Epithelial cell of proximal tubule (primary cell): Measurements from ENCODE around the gene GSTO2. TPM values are rescaled to one million over a fixed set of nuclear protein-coding genes. Genes with fewer than 3 reads are reported as not detected.

ENCODE experiments used
- DNase-seq: peaks from one replicate; pipeline ENCODE4 v3.0.0-alpha.2; 2011; ENCODE audit warnings: low read depth
- H3K4me3 ChIP-seq: 2 replicates; pipeline ENCODE4 v1.5.1; 2011; ENCODE audit warnings: low read depth, mild to moderate bottlenecking, low read length
- total RNA-seq: library from RNA; depleted of rRNA; stranded (reverse); fragments of >200 nt; gene quantifications from 2 replicates; pipeline ENCODE4 v1.2.3, GENCODE V29; 2015
- TF ChIP-seq, protein P1 (sequence below): conservative IDR thresholded peaks from 2 replicates; pipeline ENCODE4 v1.5.1; 2012; ENCODE audit warnings: low read depth, mild to moderate bottlenecking, low read length

Gene GSTO2
- total RNA-seq, 1 donor from 2014 or later, result 9.5 TPM

DNA sequence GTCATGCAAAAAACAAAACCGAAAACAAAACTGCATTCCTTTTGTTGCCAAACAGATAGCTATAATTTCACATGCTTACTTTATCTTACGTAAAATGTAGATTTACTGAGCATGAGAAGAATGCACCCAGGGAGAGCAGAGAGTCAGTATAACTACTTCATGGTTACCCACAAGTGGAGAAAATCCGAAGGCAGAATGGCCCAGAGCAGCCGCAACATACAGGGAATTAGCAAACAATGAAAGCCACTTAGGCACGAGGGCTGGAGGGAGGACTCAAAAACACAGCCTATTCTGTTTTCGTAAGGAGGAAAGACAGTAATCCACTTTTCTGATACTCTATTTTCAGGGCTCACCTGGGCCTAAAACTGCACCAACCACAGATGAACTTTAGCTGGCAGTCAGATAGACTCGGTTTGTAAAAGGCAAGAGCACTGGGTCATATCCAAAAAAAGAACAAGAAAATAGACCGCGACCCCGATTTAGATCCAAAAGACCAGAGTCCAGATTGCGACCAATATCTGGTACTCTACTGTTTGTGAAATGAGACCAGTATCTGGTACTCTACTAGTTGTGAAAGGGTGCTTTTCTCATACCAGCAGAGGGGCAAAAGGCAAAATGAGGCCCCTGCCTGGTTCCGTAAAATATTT is 68.0 kb downstream of the GSTO2 start:
- TF ChIP-seq, protein P1, sequence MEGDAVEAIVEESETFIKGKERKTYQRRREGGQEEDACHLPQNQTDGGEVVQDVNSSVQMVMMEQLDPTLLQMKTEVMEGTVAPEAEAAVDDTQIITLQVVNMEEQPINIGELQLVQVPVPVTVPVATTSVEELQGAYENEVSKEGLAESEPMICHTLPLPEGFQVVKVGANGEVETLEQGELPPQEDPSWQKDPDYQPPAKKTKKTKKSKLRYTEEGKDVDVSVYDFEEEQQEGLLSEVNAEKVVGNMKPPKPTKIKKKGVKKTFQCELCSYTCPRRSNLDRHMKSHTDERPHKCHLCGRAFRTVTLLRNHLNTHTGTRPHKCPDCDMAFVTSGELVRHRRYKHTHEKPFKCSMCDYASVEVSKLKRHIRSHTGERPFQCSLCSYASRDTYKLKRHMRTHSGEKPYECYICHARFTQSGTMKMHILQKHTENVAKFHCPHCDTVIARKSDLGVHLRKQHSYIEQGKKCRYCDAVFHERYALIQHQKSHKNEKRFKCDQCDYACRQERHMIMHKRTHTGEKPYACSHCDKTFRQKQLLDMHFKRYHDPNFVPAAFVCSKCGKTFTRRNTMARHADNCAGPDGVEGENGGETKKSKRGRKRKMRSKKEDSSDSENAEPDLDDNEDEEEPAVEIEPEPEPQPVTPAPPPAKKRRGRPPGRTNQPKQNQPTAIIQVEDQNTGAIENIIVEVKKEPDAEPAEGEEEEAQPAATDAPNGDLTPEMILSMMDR, result no peak
- H3K4me3 ChIP-seq, result peak overlapping the region; percentile 90
- no peak for DNase-seq

DNA sequence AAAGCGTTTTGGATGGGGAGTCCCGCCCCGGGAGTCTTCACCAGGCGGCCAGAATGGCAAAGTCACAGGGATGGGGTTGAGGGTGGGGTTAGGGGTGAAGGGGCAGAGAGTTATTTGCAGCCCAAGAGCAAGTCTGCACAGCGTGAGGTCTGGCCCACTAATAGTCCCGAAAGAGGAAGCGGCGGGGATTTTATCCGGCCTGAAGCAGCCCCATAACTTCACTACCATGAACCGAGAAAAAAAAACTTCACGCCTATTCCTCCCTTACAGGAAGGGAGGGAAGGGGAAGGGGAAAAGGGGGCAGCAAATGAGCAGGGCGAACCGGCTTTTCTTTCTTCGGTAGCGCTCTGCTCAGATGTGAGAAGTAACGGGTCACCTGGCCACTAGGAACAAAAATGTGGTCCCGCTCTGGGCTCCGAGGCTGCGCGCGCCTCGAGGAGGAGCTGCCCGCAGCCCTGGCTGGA is 68.6 kb downstream of the GSTO2 start:
- TF ChIP-seq, protein P1, result no peak
- DNase-seq, result no peak
- peak overlapping the region; percentile 90 for H3K4me3 ChIP-seq

DNA sequence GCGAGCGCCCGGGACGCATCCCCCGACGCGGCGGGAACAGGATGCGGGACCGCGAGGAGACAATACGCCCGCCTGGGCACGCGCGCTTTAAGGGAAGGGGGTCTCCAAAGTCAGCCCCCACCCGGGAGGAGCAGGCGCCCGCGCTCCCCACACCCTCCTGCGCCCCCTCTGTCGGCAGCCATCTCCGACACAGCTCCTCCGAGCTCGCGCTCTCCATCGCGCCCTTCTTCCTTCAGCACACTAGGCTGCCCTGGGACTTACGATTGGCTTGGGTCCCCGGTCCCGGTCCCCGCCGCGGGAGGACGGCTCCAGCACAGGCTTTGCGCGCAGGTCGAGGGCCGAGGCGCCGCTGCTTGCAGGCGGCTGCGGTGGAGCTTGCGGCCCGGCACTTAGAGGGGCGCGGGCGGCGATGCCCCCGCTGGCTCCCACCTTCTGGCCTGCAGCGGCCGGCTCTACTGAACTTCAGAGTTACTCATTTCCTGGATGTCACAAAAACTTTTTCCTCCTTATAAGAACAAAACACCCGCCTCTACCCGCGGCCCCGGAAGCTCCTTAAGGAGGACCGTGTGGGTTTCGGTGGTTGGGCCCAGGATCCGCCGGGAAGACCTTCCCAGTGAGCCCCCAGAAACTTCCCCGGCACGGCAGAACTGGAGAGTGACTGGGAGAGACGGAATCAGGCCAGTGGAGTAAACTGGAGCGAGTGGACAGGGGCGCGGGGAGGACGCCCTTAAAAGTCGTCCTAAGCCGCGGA is 69.2 kb downstream of the GSTO2 start, which contains the start of gene ITPRIP:
TSS of gene ITPRIP (minus strand) at position 481 of the 751 bp plus-strand sequence. CDS start 22,414 bp downstream, outside the sequence.
- no peak for DNase-seq
- TF ChIP-seq, protein P1, result peak; percentile 22
- peak within 1 kb of the TSS; percentile 90 for H3K4me3 ChIP-seq

DNA sequence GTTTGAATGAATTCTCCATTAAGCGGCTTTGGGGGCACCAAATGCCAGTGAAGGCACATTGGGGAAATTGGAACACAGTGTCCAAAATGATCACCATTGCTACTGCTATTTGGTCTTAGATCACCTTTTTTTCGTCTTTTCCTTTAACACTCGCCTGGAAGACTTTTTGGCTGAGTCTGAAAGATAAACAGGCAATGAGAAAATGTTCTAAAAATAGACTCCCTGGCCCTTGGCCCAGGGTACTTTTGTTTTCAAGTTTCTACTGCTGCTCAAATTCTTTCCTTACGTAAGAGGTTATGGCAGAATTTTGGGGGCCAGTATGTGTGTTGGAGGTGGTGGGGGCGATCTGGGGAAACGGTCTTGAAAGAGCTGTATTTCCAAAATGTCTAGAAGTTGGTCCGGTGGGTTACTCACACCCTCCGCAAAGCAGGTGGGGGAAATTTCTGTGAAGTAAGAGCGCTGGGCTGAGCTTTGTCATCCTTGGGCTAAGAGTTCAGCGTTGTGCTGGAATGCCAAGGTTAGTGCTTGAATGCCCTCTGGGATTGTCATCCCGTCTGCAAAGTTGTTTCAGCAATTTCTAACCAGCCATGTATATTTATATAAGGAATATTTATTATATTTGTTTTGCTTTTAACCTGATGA is 70.6 kb downstream of the GSTO2 start:
- TF ChIP-seq, protein P1, result no peak
- peak; percentile 60 for DNase-seq
- H3K4me3 ChIP-seq, result peak overlapping the region; percentile 90

DNA sequence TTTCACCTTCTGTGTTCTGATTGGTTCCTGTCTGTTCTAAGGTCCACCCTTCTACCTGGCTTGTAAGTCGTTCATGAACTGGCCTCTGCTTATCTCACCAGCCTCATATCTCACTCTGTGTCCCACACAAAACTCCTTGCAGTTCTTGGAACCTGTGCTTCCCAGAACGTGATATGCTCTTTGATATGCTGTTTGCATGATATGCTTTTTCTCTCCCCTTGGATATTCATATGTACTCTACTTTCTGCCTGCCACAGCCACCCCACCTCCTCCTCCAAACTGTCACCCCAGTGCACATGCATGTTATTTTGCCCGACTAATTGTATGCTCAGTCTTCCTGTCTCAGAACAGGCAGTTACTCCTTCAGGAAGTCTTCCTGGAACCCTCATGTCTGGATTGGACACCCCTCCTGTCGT is 71.1 kb downstream of the GSTO2 start:
- TF ChIP-seq, protein P1, result no peak
- no peak overlapping the region for H3K4me3 ChIP-seq
- no peak for DNase-seq

DNA sequence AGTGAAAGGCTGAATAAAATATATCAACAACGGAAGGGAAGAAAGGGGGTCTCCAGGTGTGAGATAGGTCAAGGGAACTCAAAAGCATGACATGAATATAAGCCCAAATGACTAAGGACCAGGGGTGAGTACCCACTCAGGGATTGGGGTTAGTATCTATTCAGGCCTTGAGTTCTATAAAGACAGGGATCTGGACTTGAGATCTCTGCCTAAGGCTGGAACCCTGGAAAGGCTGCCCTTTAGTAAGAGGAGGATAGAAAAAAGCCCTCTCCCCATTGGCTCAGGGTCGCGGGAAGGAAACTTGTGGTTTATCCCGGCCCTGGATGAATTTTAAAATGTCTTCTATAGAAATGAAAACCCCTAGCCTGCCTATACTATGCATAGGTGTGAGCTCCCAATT is 71.7 kb downstream of the GSTO2 start:
- no peak for DNase-seq
- TF ChIP-seq, protein P1, result no peak
- H3K4me3 ChIP-seq, result no peak overlapping the region
